HPDE6-E6E7 (cell line): ENCODE measurements around the gene TM6SF1.
"Not testable (repeated sequence)": the region's sequence is repeated elsewhere in the genome, so short reads cannot be mapped to it uniquely, and the experiment has no call there.

Source experiments
- DNase-seq: peaks from one replicate; pipeline ENCODE4 v3.0.0; 2011; ENCODE audit warnings: missing footprints; ENCODE audit errors: extremely low spot score

TM6SF1 gene

DNA sequence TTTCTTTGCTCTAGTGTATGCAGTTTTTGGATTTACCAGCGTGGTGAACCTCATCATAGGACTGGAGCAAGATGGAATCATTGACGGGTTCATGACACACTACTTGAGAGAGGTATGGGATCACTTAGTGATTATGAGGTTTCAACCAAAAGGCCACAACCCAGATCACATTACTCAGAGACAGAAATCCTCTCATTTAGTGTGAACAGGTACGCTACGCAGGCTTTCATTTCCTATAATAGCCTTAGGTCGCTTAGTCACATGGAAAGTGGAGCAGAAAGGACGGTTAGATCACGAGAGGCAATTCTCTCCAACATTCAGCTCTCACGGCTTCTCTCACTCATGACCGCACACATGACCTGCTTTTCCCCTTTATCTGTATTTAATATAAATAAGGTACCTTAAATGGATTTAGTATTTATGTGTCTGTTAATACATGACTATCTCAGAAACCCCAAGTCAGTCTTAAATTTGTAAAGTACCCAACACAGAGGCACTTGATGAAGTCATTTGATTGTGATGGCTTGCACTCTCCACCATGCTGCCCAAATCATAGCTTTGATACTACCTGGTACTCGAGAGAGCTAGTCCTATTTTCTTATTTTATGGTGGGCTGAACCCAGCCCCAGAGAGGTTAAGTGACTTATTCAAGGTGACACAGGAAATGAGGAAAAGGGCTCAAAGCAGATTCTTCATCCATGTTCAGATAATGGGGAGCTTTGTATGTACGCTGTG lies 8.6 kb downstream of the TM6SF1 start:
- DNase-seq = no peak

DNA sequence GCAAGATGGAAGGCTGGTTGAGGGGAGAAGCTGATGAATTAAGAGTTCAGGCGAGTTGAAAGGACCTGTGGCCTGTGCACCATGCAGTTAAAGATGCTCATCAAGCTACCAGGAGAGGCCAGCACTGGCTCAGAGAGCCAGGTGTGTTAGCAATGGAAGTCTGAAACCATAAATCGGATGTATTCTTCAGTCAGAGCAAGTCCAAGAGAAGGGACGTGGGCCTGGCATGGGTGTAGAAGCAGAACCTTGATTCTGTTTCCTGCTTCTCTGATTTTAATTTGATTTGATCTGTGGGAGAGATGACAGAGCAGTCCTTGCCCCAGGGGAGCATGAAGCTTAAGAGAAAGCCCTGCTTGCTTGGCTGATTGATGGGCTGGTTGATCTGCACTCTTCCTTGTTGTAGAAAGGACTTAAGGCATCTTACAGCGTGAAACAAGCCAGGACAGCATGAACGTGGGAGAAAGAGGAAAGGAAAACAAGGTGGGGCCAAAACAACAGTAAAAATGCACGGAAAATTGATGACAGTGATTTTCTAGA lies 10.9 kb downstream of the TM6SF1 start:
- DNase-seq = no peak

DNA sequence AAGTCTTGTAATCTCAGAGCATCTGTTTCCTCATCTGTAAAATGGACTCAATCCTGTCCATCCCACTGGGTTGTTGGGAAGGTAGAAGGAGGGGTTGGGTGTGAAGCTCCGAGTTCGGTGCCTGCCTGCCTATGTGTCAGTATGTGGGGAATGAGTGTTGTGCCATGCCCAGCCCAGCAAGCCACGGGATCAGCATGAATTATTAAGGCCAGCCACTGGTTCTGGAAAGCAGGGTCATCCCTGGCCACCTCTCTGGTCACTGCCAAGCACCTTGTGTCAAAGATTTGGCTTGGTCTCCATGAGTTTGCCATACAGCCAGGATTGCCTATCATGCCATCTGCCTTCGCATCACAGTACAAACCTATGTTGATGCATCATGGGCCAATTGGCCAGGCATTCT lies 11.5 kb downstream of the TM6SF1 start:
- DNase-seq = no peak

DNA sequence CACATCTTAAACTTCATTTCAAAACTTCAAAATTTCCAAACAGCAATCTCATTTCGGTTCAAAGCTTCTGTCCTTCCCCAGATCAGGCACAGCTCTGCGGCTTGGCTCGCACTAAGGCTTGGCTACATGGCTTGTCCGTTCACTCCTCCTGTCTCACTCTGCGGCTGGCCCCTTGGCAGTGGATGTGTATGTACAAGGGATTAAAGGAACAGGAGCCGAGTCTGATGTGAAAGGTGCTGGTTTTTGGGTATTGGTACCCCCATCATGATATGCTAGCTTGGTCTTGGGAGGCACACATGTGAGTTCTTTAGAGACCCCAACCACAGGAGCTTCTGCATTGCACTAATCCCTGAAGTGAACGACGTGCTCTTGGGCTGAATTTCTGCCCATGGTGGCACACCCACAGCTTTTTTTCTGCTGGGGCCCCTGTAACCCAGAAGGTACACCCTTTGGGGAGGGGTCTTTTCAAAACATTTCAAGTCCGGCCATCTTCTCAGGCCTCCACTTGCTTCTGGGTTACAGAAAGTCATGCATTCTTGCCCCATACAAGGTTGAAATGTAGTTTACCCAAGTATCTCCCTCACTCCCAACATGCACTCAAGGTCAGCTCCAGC lies 12.6 kb downstream of the TM6SF1 start:
- no peak for DNase-seq

DNA sequence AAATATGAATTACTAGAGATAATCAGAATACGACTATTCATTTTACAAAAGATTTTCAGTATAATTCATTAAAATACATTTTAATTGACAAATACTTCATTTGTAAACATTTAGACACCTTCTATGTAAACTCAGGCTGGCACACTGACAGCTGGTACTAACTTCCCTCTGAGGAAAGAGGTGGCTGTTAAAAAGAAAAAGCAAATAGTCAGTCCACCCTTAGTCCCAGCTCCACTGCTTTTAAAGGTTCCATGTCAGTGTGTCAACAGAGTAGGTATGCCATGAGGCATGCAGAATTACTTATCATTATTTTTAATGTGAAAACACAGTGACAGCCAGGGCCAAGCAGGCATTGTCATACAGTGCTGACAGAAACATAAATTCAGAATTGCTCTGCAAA lies 16.1 kb downstream of the TM6SF1 start:
- no peak for DNase-seq

DNA sequence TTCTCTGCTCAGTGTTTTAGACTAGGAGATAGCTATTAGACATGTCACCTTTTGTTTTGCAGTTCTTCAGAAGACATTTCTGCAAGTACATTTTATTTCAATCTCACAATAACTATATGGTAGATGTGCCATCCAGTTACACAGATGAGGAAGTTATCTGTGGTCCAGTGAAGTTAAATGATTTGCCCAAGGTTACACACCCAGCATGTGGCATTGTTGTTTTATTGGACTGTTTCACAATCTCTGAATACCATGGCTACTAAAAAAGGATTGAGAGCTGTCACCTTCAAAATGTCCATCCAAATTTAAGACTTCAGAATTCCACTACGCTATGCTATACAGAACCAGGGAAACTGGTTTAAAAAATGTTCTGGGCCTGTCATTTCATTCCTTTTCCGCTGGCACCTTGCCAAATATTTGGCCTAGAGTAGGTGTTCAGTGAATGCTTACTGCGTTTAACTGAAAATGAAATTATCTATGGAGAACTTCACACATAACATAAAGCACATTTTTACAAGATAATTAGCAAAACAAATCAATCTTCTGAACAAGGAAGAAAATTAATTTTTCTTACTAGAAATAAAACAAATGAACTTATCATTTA lies 20.2 kb downstream of the TM6SF1 start:
- no peak for DNase-seq

DNA sequence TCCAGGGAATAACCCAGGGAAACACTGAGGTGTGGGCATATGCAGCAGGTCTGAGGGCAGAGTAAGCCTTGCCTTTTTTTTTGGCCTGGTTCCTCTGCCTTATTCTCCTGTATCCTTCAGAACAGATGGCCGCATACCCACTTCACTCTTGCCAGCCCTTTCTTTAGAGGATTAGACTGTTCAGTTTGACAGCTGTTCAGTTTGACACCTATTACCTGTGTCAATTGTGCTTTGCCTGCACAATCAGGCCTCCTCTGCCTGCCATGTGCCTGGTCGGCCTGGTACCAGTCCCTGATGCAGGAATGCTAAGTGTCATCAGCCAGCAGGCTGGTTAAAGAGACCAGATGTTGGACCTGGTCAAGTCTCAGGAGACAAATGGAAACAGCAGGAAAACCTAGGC lies 22.3 kb downstream of the TM6SF1 start:
- DNase-seq = no peak

DNA sequence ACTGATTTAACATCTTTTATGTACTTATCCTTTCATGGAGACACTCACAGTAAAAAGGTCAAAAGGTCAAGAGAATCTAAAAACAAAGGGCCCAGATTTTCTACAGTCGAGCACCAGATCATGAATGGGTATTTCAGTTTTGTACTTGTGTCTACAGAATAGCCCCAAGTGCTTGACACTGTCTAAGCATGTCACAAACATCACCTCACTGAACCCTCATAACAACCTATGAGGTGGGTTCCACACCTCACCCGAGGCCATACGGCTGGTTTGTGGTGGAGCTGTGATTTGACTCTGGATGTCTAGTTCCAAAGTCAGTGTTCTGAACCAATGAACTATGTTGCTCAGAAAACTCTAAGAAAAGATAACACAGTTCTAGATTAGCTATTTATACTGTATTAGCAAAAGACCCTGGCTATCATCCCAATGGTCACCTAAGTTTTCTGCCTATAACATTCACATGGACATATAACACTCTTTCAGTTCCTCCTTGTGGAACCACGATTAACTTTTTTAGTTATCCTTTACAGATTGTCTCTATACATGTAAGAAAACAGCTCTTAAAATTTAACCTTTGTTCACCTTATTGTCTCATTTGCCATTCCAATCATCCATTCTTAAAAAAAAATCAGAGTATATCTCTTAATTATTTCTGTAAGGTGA lies 25.5 kb downstream of the TM6SF1 start:
- DNase-seq = no peak

DNA sequence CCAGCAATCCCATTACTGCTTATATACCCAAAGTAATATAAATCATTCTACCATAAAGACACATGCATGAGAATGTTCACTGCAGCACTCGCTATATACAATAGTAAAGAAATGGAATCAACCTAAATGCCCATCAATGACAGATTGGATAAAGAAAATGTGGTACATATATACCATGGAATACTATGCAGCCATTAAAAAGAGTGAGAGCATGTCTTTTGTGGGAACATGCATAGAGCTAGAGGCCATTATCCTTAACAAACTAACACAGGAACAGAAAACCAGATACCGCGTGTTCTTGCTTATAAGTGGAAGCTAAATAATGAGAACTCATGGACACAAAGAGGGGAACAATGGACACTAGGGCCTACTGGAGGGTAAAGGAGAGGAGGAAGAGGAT lies 34.7 kb downstream of the TM6SF1 start:
- DNase-seq = not testable (repeated sequence)

DNA sequence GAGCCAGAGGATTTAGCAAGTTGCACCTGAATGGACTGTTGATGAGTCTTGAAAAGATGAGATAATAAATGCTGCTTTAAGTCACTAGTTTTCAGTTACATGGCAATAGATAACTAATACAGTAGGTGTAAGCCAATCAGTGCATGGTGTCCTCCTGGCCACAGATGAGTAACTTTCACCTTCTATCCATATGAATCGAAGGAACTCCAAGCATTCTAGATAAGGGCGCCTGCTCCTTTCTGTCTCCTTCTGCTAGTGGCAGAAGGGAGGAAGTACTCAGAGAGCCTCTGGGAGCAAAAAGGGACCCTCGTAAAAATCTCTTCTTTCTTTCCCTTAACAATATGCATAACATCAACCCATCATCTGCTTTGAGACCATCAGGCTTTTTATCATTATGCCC lies 37.3 kb downstream of the TM6SF1 start:
- no peak for DNase-seq

DNA sequence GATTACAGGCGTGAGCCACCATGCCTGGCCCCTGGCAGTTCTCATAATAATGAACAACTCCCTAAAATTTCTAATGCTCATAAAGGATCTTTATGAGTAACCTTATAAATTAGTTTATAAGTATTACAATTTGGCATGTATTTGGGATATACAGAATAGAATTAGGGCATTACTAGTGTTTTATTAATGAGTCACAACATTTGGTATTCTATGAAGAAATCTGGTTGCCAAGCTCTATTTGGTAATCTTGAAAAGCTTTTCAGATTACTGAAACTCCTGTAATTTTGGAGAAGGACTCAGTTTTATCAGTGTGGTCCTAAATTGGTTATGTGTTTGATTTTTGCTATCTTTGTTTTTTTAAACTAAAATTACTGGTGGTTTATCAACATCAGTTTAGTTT lies 45.8 kb downstream of the TM6SF1 start:
- DNase-seq = no peak

DNA sequence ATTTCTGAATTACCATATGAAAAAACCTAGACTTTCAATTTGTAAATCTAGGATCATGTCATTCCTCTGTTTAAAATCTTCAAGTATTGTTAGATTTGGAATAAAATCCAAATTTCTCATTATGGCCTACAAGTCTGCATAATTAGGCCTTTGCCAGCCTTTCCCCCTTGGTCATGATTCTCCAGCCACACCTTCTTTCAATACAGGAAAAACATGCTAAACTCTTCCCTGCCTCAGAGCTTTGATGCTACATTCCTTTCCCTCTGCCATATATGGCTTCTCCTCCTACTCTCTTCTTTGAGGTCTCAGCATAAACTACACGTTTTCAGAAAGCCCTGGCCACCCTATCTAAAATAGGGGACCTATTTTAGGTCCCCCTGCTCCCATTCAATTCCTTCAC lies 48.5 kb downstream of the TM6SF1 start:
- no peak for DNase-seq

DNA sequence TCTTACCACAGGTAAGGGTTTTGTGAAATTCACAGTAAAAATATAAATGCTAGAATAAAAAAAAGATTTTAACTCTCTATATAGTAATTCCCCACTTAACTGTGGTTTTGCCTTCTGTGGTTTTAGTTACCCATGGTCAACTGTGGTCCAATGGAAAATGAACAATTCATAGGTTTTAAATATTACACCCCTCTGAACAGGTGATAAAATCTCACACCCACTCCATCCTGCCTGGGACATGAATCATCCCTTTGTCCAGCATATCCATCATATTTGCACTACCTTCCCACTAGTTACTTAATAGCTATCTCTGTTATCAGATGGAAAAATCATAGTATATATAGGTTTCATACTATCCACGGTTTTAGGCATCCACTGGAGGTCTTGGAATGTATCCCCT lies 50.9 kb downstream of the TM6SF1 start:
- no peak for DNase-seq

DNA sequence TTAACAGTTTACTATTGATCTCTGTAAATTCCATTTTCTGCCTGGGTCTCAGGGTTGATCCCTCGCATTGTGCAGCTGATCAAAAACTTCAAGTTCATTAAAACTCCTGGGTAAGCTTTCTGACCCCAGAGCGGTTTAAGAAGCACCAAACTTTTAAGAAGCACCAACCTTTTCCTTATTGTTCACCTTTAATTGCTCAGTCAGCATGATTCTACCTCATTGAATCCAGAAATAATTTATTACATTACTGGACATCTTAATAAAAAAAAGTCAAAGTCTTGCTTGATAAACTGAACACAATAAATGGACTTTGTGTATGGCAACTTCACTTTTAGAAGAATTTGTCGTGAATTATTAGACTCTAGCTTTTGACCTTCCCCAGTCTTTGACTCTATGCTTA lies 53.3 kb downstream of the TM6SF1 start:
- no peak for DNase-seq

DNA sequence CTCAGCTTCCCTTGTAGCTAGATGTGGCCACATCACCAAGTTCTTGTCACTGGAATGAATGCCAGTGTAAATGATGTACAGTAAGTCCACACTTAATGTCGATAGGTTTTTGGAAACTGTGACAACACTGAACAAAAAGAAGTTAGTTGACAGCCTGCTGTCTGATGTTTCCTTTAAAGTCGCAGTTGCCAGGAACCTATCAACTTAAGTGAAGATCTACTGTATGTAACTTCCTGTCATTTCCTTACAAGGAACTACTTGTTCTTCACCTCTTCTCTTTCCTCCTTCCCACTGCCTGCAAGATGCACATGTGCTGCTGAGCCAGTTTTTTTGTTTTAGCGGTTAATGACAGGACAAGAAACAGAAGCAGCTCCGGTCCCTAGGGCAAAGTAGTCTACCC lies 55.6 kb downstream of the TM6SF1 start:
- DNase-seq = no peak

DNA sequence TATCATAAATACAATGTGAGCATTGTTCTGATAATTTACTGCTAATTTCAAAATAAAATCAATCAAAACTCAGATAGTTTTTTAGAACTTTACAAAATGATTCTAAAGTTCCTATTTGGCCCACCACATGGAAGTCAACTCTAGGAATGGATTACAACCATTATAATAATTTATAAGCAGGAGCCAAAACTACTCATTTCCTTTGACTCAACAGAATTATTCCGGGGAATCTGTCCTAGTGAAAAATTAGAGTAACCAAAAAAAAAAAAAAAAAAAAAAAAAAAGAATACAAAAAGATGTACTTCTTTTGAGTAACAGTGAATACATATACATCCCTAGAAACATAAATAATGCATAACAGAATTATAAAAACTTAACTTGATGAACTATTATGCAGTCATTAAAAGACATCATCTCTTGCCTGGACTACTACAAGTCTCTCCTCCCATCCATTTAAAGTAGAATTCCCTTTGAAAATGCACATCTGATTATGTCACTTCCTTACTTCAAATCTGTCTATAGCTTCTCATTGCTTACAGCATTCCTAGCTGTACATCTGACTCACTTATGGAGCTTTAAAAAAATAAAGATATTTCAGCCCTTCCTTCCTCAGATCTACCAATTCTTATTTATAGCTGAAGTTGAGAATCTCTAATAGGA lies 56.8 kb downstream of the TM6SF1 start:
- DNase-seq = no peak

DNA sequence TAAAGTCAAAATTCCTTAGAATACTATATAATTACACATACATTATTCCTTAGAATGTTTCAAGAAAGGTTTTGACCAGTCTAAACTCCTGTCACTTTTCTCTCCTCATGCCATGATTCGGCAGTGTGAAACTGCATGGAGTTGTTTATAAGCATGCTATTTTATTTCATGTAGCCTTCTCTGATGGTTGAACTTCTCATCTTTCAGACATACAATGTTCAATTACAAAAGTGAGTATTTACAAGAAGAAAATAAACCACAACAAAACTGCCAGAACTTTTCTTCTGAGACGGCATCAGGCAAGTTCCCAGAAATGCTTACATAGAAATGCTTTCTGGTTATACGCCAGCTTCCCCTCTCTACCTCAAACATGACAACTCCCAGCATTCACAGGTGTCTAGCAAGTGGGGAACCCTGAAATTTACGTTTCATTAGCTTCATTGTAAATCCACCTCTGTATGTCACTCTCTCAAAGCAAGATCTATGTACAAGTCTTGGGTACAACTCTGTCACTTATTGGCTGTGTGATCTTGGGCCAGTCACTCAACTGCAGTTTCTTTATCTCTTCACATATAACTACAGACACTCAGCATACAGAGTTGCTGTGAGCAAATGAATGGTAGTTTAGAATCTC lies 57.4 kb downstream of the TM6SF1 start:
- DNase-seq = no peak

DNA sequence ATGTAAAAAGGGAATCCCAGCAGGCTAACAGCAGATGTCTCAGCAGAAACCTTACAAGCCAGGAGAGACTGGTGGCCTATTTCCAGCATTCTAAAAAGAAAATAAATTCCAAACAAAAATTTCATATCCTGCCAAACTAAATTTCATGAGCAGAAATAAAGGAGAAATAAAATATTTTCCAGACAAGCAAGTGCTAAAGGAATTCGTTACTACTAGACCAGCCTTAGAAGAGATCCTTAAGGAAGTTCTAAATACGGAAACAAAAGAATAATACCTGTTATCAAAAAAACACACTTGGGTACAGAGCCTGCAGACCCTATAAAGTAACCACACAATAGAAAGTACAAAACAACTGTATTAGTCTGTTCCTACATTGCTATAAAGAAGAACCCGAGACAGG lies 58.8 kb downstream of the TM6SF1 start:
- DNase-seq = no peak

DNA sequence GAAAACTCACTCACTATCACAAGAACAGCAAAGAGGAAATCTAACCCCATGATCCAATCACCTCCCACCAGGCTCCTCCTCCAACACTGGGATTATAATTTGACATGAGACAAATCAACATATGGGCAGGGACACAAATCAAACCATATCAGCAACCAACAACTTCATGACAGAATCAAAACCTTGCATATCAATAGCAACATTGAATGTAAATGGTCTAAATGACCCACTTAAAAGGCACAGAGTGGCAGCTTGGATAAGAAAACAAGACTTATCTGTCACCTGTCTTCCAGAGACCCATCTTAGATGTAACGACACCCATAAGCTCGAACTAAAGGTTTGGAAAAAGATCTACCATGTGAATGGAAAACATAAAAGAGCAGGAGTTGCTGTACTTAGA lies 59.4 kb downstream of the TM6SF1 start:
- DNase-seq = no peak

DNA sequence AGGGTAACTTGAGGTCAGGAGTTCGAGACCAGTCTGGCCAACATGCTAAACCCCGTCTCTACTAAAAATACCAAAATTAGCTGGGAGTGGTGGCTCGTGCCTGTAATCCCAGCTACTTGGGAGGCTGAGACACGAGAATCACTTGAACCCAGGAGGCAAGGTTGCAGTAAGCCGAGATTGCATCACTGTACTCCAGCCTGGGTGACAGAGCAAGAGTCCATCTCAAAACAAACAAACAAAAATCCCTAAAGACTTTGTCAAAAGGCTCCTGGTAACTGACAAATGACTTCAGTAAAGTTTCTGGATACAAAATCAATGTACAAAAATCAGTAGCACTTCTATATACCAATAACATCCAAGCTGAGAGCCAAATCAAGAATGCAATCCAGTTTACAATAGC lies 62.1 kb downstream of the TM6SF1 start:
- not testable (repeated sequence) for DNase-seq

DNA sequence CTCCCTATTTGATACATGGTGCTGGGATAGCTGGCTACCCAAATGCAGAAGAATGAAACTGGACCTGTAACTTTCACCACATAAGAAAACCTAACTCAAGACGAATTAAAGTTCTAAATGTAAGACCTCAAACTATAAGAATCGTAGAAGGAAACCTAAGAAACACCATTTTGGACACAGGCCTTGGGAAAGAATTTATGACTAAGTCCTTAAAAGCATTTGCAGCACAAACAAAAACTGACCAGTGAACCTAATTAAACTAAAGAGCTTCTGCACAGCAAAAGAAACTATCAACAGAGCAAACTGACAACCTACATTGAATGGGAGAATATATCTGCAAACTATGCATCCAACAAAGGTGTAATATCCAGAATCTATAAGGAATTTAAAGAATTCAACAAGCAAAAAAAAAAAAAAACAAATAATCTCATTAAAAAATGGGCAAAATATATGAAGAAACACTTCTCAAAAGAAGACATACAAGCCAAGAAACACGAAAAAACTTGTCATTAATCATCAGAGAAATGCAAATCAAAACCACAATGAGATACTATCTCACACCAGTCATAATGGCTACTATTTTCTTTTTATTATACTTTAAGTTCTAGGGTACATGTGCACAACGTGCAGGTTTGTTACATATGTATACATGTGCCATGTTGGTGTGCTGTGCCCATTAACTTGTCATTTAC lies 63.2 kb downstream of the TM6SF1 start:
- DNase-seq = no peak
